Muscle layer of colon (tissue), 2 donors: ENCODE measurements around the gene STIM1.

Experiments used
- H3K27ac ChIP-seq: one replicate; pipeline ENCODE4 v1.7.0; 2013; ENCODE audit warnings: low read depth, mild to moderate bottlenecking, low read length, moderate library complexity
- H3K27me3 ChIP-seq, 2 donors: one replicate each; pipeline ENCODE4 v1.7.0; 2013; ENCODE audit warnings: low read length in 2 of 2, mild to moderate bottlenecking in 2 of 2; ENCODE audit not compliant: insufficient read depth in 2 of 2, control insufficient read depth in 1 of 2
- H3K36me3 ChIP-seq: one replicate; pipeline ENCODE4 v1.7.0; 2013; ENCODE audit warnings: mild to moderate bottlenecking, low read length; ENCODE audit not compliant: insufficient read depth
- H3K4me1 ChIP-seq: one replicate; pipeline ENCODE4 v1.7.0; 2013; ENCODE audit warnings: mild to moderate bottlenecking, low read length; ENCODE audit not compliant: insufficient read depth
- H3K4me3 ChIP-seq, 2 donors: one replicate each; pipeline ENCODE4 v1.7.0; 2013; ENCODE audit warnings: low read length in 2 of 2, low read depth in 1 of 2, mild to moderate bottlenecking in 1 of 2, moderate library complexity in 1 of 2
- H3K9ac ChIP-seq: one replicate; pipeline ENCODE4 v1.7.0; 2013; ENCODE audit warnings: low read length
- H3K9me3 ChIP-seq: one replicate; pipeline ENCODE4 v1.7.0; 2013; ENCODE audit warnings: mild to moderate bottlenecking, low read length
- donor health status: abdominal sarcoma.
- donor health status: Adenocarcinoma of cecum.

Gene STIM1

GRCh38 chr11:3944198-3944597, 88.7 kb downstream of the STIM1 start:
- peaks cover 50% of the 10 kb centered on the region for H3K4me1 ChIP-seq
- no peak overlapping the region for H3K9ac ChIP-seq
- no peak overlapping the region for H3K27ac ChIP-seq

DNA sequence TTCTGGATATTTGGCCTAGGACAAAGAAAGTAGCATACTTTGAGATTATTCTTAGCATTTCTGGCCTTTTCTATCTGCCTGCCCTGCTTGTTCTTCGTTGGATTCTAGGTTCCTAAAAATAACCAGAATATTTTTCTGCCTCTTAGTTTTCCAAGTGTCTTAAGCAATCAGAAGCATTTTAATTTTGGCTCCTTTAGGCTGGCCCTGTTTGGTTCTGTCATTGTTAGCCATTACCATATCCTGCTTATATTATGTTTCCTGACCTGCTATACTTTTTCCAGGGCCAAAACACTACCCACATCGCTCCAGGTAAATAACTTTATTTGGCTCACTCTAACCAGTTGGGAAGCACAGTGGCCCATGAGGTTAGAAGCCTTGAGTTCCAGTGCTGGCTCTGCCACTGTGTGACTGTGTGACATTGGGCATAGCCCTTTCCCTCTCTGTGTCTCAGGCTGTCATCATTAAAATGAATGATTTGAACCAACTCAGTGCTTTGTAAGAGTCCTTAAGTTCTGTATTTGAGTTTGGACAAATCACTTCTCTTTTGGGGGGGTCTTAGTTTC, 91.1 kb downstream of the STIM1 start:
- peaks cover 67% of the 10 kb centered on the region for H3K4me1 ChIP-seq
- peak overlapping the region; percentile 87 for H3K27ac ChIP-seq
- no peak overlapping the region for H3K9ac ChIP-seq
- H3K27me3 ChIP-seq = no peaks in the 10 kb centered on the region
- peak overlapping the region in 1 of 2 donors; percentile 10 for H3K4me3 ChIP-seq
- H3K36me3 ChIP-seq = no peaks in the 10 kb centered on the region
- H3K9me3 ChIP-seq = no peaks in the 10 kb centered on the region

More at GRCh38 chr11:3944198-3944597, 88.7 kb downstream of the STIM1 start:
- H3K36me3 ChIP-seq = no peaks in the 10 kb centered on the region
- no peaks in the 10 kb centered on the region for H3K9me3 ChIP-seq
- no peaks in the 10 kb centered on the region for H3K27me3 ChIP-seq
- H3K4me3 ChIP-seq = no peak overlapping the region

DNA sequence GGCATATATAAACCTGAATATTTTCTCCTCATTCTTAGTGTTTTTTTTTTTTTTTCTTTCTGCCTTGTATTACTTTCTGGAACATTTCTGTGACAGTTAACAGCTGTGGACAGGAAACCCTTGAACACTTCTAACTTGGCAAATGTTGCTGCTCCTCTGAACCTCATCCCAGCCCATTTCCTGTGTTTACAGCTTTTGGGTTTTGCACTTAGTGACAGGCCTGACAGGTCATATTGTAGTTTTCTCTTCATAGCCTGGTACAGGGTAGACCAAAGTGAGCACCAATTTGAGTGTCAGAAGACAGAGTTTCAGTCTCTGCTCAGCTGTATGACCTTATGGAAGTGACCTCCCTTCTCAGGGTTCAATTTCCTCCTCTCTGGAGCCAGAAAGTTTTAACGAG, 91.6 kb downstream of the STIM1 start:
- H3K9ac ChIP-seq = no peak overlapping the region
- H3K27me3 ChIP-seq = no peaks in the 10 kb centered on the region
- H3K36me3 ChIP-seq = no peaks in the 10 kb centered on the region
- peak overlapping the region; percentile 46 for H3K27ac ChIP-seq
- H3K4me1 ChIP-seq = peaks cover 72% of the 10 kb centered on the region
- no peaks in the 10 kb centered on the region for H3K9me3 ChIP-seq
- H3K4me3 ChIP-seq = peak overlapping the region in 1 of 2 donors; percentile 2

DNA sequence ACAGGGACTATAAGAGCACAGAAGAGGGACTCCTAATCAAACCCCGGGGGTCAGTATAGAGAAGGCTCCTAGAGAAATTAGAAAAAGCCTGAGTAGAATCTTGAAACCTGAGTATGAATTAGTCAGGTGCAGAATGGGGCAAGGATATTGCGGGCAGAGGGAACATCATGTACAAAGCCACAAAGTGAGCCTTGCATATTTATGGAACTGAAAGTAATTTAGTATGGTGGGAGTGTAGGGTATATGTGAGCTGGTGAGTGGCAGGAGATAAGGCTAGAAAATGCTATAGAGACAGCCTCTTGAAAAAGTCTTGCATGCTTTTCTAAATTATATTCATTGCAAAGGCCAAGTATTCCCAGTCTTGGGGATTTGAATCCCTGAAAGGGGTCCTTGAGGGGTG, 93.7 kb downstream of the STIM1 start:
- H3K27me3 ChIP-seq = no peaks in the 10 kb centered on the region
- peaks cover 57% of the 10 kb centered on the region for H3K4me1 ChIP-seq
- no peaks in the 10 kb centered on the region for H3K9me3 ChIP-seq
- H3K4me3 ChIP-seq = no peak overlapping the region
- no peak overlapping the region for H3K27ac ChIP-seq
- no peak overlapping the region for H3K9ac ChIP-seq
- no peaks in the 10 kb centered on the region for H3K36me3 ChIP-seq

DNA sequence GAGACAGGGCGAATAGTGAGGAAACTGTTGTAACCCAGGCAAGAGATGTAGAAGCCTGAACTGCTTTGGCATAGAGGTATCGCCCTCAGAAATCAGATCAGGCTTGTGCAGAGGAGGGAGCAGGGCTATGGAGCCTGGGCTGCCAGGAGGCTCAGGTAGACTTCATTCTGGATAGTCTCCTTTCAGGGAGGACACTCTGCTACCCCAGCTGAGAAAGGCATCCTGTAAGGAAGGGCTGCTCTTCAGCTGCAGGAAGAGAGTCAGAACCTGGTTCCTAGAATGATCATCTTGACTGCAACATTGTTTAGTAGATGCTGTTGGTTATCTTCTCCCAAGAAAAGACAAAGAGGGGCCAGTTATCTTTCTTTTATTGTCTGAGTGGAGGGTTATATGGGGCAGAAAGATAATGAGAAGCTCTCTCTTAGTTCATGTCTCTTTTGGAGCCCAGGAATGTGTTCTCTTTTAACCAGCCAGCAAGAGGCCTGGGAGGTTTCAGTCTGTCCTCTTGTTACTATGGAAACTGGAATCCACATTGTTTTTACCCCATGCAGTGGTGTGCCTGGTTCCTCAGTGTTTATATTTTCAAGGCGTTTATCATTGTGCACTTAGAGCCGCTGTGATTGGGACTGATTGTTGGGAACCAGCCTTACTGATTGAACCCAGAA, 95.7 kb downstream of the STIM1 start:
- H3K4me1 ChIP-seq = peaks cover 42% of the 10 kb centered on the region
- no peaks in the 10 kb centered on the region for H3K36me3 ChIP-seq
- no peak overlapping the region for H3K9ac ChIP-seq
- H3K4me3 ChIP-seq = no peak overlapping the region
- H3K27me3 ChIP-seq = no peaks in the 10 kb centered on the region
- H3K9me3 ChIP-seq = no peaks in the 10 kb centered on the region
- H3K27ac ChIP-seq = peak overlapping the region; percentile 12

DNA sequence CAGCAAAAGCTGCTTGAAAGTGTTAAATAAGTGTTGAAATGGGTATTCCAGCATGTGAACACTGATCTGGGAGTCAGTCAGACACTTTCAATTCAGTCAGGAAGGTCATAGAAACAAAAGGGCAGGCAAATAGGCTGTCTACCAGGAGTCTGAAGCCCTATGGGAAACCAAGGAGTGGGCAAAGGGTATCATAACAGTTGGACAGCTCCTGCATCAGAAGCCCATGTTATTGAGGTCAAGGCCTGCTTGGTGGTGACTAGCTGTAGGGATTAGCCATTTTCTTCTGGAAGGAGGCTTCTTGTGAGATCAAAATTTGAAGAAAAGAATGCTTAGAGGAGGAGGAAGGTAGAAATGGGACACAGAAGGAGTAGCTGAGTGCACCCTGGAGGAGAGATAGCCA, 97.3 kb downstream of the STIM1 start:
- H3K4me1 ChIP-seq = peaks cover 26% of the 10 kb centered on the region
- H3K27me3 ChIP-seq = no peaks in the 10 kb centered on the region

GRCh38 chr11:3953327-3953726, 97.9 kb downstream of the STIM1 start:
- H3K4me1 ChIP-seq = peaks cover 23% of the 10 kb centered on the region
- no peaks in the 10 kb centered on the region for H3K27me3 ChIP-seq
- no peak overlapping the region for H3K27ac ChIP-seq

More for the DNA sequence above, 97.3 kb downstream of the STIM1 start:
- Histone ChIP-seq H3K9ac (no peak overlapping the region), H3K4me3 (no peak overlapping the region), H3K27ac (no peak overlapping the region), H3K36me3 (no peaks in the 10 kb centered on the region), H3K9me3 (no peaks in the 10 kb centered on the region)

GRCh38 chr11:3954448-3955298, 99.2 kb downstream of the STIM1 start:
- Histone ChIP-seq H3K9me3 (no peaks in the 10 kb centered on the region), H3K9ac (no peak overlapping the region), H3K4me3 (no peak overlapping the region), H3K4me1 (peaks cover 27% of the 10 kb centered on the region), H3K27ac (no peak overlapping the region), H3K27me3 (no peaks in the 10 kb centered on the region), H3K36me3 (no peaks in the 10 kb centered on the region)

More at GRCh38 chr11:3953327-3953726, 97.9 kb downstream of the STIM1 start:
- H3K36me3 ChIP-seq = no peaks in the 10 kb centered on the region
- H3K9me3 ChIP-seq = no peaks in the 10 kb centered on the region
- no peak overlapping the region for H3K9ac ChIP-seq
- H3K4me3 ChIP-seq = no peak overlapping the region

DNA sequence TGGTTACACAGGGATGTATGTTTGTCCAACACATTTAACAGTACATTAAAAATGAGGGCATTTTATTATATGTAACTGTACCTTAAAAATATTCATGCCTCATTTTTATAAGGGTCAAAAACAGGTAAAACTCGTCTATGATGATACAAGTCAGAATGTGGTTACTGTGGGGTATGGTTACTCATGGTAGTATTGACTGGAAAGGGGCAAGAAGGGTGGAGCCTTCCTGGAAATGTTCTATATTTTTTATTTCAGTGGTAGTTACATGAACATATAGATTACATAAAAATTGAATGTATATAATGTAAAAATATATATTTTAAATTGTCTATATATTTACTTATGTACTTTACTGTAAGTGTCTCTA, 99.8 kb downstream of the STIM1 start:
- H3K27ac ChIP-seq = no peak overlapping the region
- no peaks in the 10 kb centered on the region for H3K36me3 ChIP-seq
- no peak overlapping the region for H3K9ac ChIP-seq
- no peaks in the 10 kb centered on the region for H3K27me3 ChIP-seq
- no peak overlapping the region for H3K4me3 ChIP-seq
- peaks cover 22% of the 10 kb centered on the region for H3K4me1 ChIP-seq
- no peaks in the 10 kb centered on the region for H3K9me3 ChIP-seq

GRCh38 chr11:3956038-3956437, 100.6 kb downstream of the STIM1 start:
- no peak overlapping the region for H3K27ac ChIP-seq
- H3K36me3 ChIP-seq = no peaks in the 10 kb centered on the region
- no peaks in the 10 kb centered on the region for H3K27me3 ChIP-seq
- no peak overlapping the region for H3K9ac ChIP-seq
- no peaks in the 10 kb centered on the region for H3K9me3 ChIP-seq
- H3K4me3 ChIP-seq = no peak overlapping the region
- H3K4me1 ChIP-seq = peaks cover 15% of the 10 kb centered on the region

DNA sequence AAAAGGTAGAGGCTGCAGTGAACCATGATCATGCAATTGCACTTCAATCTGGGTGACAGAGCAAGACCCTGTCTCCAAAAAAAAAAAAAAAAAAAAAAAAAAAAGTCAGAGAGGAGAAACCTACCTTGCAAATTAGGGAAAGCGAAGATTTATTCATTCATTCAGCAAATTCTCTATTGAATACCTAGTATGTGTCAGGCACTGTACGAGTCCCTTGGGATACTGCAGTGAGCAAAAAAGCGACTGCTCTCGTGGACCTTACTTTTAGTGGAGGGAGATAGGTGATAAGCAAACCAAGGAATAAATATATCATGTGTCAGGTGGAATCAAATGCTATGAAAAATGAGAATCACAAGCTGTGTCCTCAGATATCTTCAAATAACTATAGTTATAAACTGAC, 101.3 kb downstream of the STIM1 start:
- H3K4me1 ChIP-seq = peaks cover 8% of the 10 kb centered on the region

More for the DNA sequence above, 101.3 kb downstream of the STIM1 start:
- Histone ChIP-seq H3K27me3 (no peaks in the 10 kb centered on the region), H3K4me3 (no peak overlapping the region), H3K36me3 (no peaks in the 10 kb centered on the region), H3K27ac (no peak overlapping the region), H3K9ac (no peak overlapping the region), H3K9me3 (no peaks in the 10 kb centered on the region)
